HEK293T (cell line): ENCODE data around the gene LRRFIP1.

Experiments
- ARNT ChIP-seq: fragments of 450-650 bp; IDR thresholded peaks from 2 replicates; pipeline ENCODE4 v1.6.1; 2017; ENCODE audit warnings: mild to moderate bottlenecking
- BHLHE40 ChIP-seq: fragments of 450-650 bp; IDR thresholded peaks from 2 replicates; pipeline ENCODE4 v1.6.1; 2016; ENCODE audit warnings: mild to moderate bottlenecking, moderate library complexity, borderline replicate concordance
- CTBP1 ChIP-seq: fragments of 450-650 bp; IDR thresholded peaks from 2 replicates; pipeline ENCODE4 v1.6.1; 2016; ENCODE audit warnings: borderline replicate concordance
- FOXA1 ChIP-seq: fragments of 450-650 bp; IDR thresholded peaks from 2 replicates; pipeline ENCODE4 v1.6.1; 2016; ENCODE audit warnings: mild to moderate bottlenecking
- FOXK2 ChIP-seq: fragments of 450-650 bp; IDR thresholded peaks from 2 replicates; pipeline ENCODE4 v1.6.1; 2016; ENCODE audit warnings: mild to moderate bottlenecking
- FOXM1 ChIP-seq: fragments of 450-650 bp; IDR thresholded peaks from 2 replicates; pipeline ENCODE4 v1.6.1; 2017; ENCODE audit warnings: mild to moderate bottlenecking, borderline replicate concordance
- HDGF ChIP-seq: fragments of 450-650 bp; IDR thresholded peaks from 2 replicates; pipeline ENCODE4 v1.6.1; 2017; ENCODE audit warnings: antibody characterized with exemption, borderline replicate concordance
- L3MBTL2 ChIP-seq: fragments of 450-650 bp; conservative IDR thresholded peaks from 2 replicates; pipeline ENCODE4 v1.6.1; 2016; ENCODE audit warnings: mild to moderate bottlenecking
- NFRKB ChIP-seq: fragments of 450-650 bp; IDR thresholded peaks from 2 replicates; pipeline ENCODE4 v1.6.1; 2016; ENCODE audit warnings: mild to moderate bottlenecking, moderate library complexity
- PKNOX1 ChIP-seq: fragments of 450-650 bp; IDR thresholded peaks from 2 replicates; pipeline ENCODE4 v1.6.1; 2016
- SP1 ChIP-seq: fragments of 450-650 bp; IDR thresholded peaks from 2 replicates; pipeline ENCODE4 v1.6.1; 2017
- SUZ12 ChIP-seq: fragments of 450-650 bp; IDR thresholded peaks from 2 replicates; pipeline ENCODE4 v1.6.1; 2016; ENCODE audit warnings: mild to moderate bottlenecking
- TARDBP ChIP-seq: fragments of 450-650 bp; IDR thresholded peaks from 2 replicates; pipeline ENCODE4 v1.6.1; 2016
- ZNF384 ChIP-seq: fragments of 450-650 bp; IDR thresholded peaks from 2 replicates; pipeline ENCODE4 v1.6.1; 2016

- TF ChIP-seq CTBP1: no peak
- TF ChIP-seq HDGF: no peak
- TF ChIP-seq SUZ12: no peak
- no peak for TF ChIP-seq SP1
- TF ChIP-seq TARDBP: no peak
- no peak for TF ChIP-seq BHLHE40
- no peak for TF ChIP-seq L3MBTL2
- TF ChIP-seq FOXM1: no peak
- no peak for TF ChIP-seq NFRKB
- no peak for TF ChIP-seq PKNOX1
- no peak for TF ChIP-seq FOXK2
- TF ChIP-seq ARNT: no peak
- no peak for TF ChIP-seq ZNF384
- TF ChIP-seq FOXA1: no peak
These were observed 34.9 kb upstream of the LRRFIP1 start for GRCh38 chr2:237592425-237592980.
